ENCODE data around the gene PTPRD.

The PTPRD gene

GRCh38 chr9:8265281-8265680 is 2347.5 kb downstream of the PTPRD start:
- no peak for FAIRE-seq
